H9 (cell line): ENCODE measurements around the gene MYH16. TPM values are rescaled to one million over a fixed set of nuclear protein-coding genes. Genes with fewer than 3 reads are reported as not detected.

Experiments
- DNase-seq: peaks from one replicate; pipeline ENCODE4 v3.0.0-alpha.2; 2017
- H2AFZ ChIP-seq: one replicate; pipeline ENCODE4 v1.6.1; 2013; ENCODE audit warnings: mild to moderate bottlenecking, low read length, control low read depth, moderate library complexity
- H2AK5ac ChIP-seq: 2 replicates; pipeline ENCODE4 v1.6.1; 2013; ENCODE audit warnings: low read length, control low read depth, mixed read lengths; ENCODE audit not compliant: insufficient read length
- H2BK120ac ChIP-seq: one replicate; pipeline ENCODE4 v1.6.1; 2013; ENCODE audit warnings: low read depth, mild to moderate bottlenecking, low read length, control low read depth, inconsistent platforms; ENCODE audit not compliant: poor library complexity, severe bottlenecking
- H2BK12ac ChIP-seq: 2 replicates; pipeline ENCODE4 v1.6.1; 2013; ENCODE audit warnings: low read length, control low read depth, mixed read lengths, low read depth; ENCODE audit not compliant: insufficient read length
- H2BK15ac ChIP-seq: 2 replicates; pipeline ENCODE4 v1.6.1; 2013; ENCODE audit warnings: low read depth, low read length, control low read depth
- H2BK20ac ChIP-seq: one replicate; pipeline ENCODE4 v1.6.1; 2013; ENCODE audit warnings: low read depth, mild to moderate bottlenecking, low read length, control low read depth, inconsistent platforms; ENCODE audit not compliant: poor library complexity, severe bottlenecking
- H2BK5ac ChIP-seq: 2 replicates; pipeline ENCODE4 v1.6.1; 2013; ENCODE audit warnings: low read length, control low read depth, mixed read lengths; ENCODE audit not compliant: insufficient read length
- H3K14ac ChIP-seq: 2 replicates; pipeline ENCODE4 v1.6.1; 2013; ENCODE audit warnings: low read length, control low read depth; ENCODE audit not compliant: insufficient read depth
- H3K18ac ChIP-seq: 2 replicates; pipeline ENCODE4 v1.6.1; 2013; ENCODE audit warnings: low read depth, mild to moderate bottlenecking, mixed read lengths, low read length, control low read depth; ENCODE audit not compliant: insufficient read length
- H3K23ac ChIP-seq: 2 replicates; pipeline ENCODE4 v1.6.1; 2013; ENCODE audit warnings: low read length, control low read depth, mixed read lengths, low read depth; ENCODE audit not compliant: insufficient read length
- H3K23me2 ChIP-seq: 2 replicates; pipeline ENCODE4 v1.6.1; 2013; ENCODE audit warnings: low read depth, mild to moderate bottlenecking, mixed read lengths, low read length, control low read depth; ENCODE audit not compliant: insufficient read length, poor library complexity, severe bottlenecking
- H3K27ac ChIP-seq: 2 replicates; pipeline ENCODE4 v1.5.1; 2013; ENCODE audit warnings: low read length, control low read depth, mixed read lengths, low read depth; ENCODE audit not compliant: insufficient read length
- H3K27me3 ChIP-seq: 2 replicates; pipeline ENCODE4 v1.6.1; 2013; ENCODE audit warnings: low read length, control low read depth, inconsistent platforms; ENCODE audit not compliant: insufficient read depth
- H3K4ac ChIP-seq: 2 replicates; pipeline ENCODE4 v1.6.1; 2013; ENCODE audit warnings: low read depth, mild to moderate bottlenecking, control low read depth, inconsistent platforms, low read length, moderate library complexity
- H3K4me1 ChIP-seq: 2 replicates; pipeline ENCODE4 v1.6.1; 2013; ENCODE audit warnings: low read length, control low read depth, inconsistent platforms; ENCODE audit not compliant: insufficient read depth
- H3K4me2 ChIP-seq: 2 replicates; pipeline ENCODE4 v1.6.1; 2013; ENCODE audit warnings: low read length, control low read depth, mixed read lengths; ENCODE audit not compliant: insufficient read length, insufficient read depth
- H3K56ac ChIP-seq: 2 replicates; pipeline ENCODE4 v1.6.1; 2013; ENCODE audit warnings: low read depth, mild to moderate bottlenecking, mixed read lengths, low read length, control low read depth; ENCODE audit not compliant: insufficient read length
- H3K79me1 ChIP-seq: 2 replicates; pipeline ENCODE4 v1.6.1; 2013; ENCODE audit warnings: low read depth, mild to moderate bottlenecking, moderate library complexity, low read length, control low read depth, inconsistent platforms; ENCODE audit not compliant: insufficient read depth, poor library complexity, severe bottlenecking
- H3K79me2 ChIP-seq: 2 replicates; pipeline ENCODE4 v1.6.1; 2013; ENCODE audit warnings: low read length, control low read depth, inconsistent platforms; ENCODE audit not compliant: insufficient read depth
- H3K9ac ChIP-seq: 2 replicates; pipeline ENCODE4 v1.6.1; 2013; ENCODE audit warnings: low read length, control low read depth, mixed read lengths; ENCODE audit not compliant: insufficient read length; ENCODE audit errors: extremely low read depth
- H3K9me3 ChIP-seq: one replicate; pipeline ENCODE4 v1.6.1; 2013; ENCODE audit warnings: low read depth, low read length, inconsistent platforms; ENCODE audit not compliant: control insufficient read depth
- H3T11ph ChIP-seq: one replicate; pipeline ENCODE4 v1.6.1; 2013; ENCODE audit warnings: mild to moderate bottlenecking, low read length, control low read depth, inconsistent platforms
- H4K20me1 ChIP-seq: one replicate; pipeline ENCODE4 v1.6.1; 2013; ENCODE audit not compliant: control insufficient read depth, insufficient read length, insufficient read depth
- H4K5ac ChIP-seq: 2 replicates; pipeline ENCODE4 v1.6.1; 2013; ENCODE audit warnings: low read depth, mild to moderate bottlenecking, mixed read lengths, low read length, control low read depth; ENCODE audit not compliant: insufficient read length
- H4K8ac ChIP-seq: replicated peaks from 2 replicates; pipeline ENCODE4 v1.6.1; 2013; ENCODE audit warnings: low read length, control low read depth, mixed read lengths, low read depth; ENCODE audit not compliant: insufficient read length
- H4K91ac ChIP-seq: 2 replicates; pipeline ENCODE4 v1.6.1; 2013; ENCODE audit warnings: low read depth, mild to moderate bottlenecking, moderate library complexity, mixed read lengths, low read length, control low read depth; ENCODE audit not compliant: insufficient read length
- H3K27ac Mint-ChIP-seq, 3 experiments: 2 replicates in 2 of 3; 3 replicates in 1 of 3; pipeline ENCODE4 v1.8.0; 2020 to 2021; ENCODE audit warnings: mixed read lengths in 3 of 3, mild to moderate bottlenecking in 1 of 3, moderate library complexity in 1 of 3
- H3K27me3 Mint-ChIP-seq: 2 replicates; pipeline ENCODE4 v1.8.0; 2021; ENCODE audit warnings: low read depth, mild to moderate bottlenecking, moderate library complexity, mixed read lengths
- H3K36me3 Mint-ChIP-seq, 3 experiments: 2 replicates in 2 of 3; 3 replicates in 1 of 3; pipeline ENCODE4 v1.8.0; 2020 to 2021; ENCODE audit warnings: low read depth in 3 of 3, mixed read lengths in 3 of 3; ENCODE audit not compliant: insufficient read depth in 1 of 3
- H3K4me1 Mint-ChIP-seq, 2 experiments: 2 replicates each; pipeline ENCODE4 v1.8.0; 2020; ENCODE audit warnings: mixed read lengths in 2 of 2
- H3K4me3 Mint-ChIP-seq, 2 experiments: 2 replicates in 1 of 2; 3 replicates in 1 of 2; pipeline ENCODE4 v1.8.0; 2020 to 2021; ENCODE audit warnings: mild to moderate bottlenecking in 2 of 2, mixed read lengths in 2 of 2, moderate library complexity in 1 of 2
- H3K9me3 Mint-ChIP-seq, 2 experiments: 2 replicates in 1 of 2; 3 replicates in 1 of 2; pipeline ENCODE4 v1.8.0; 2020; ENCODE audit warnings: mild to moderate bottlenecking in 2 of 2, mixed read lengths in 2 of 2, moderate library complexity in 1 of 2
- CTCF ChIP-seq: fragments of 200-600 bp; sonication (generic); conservative IDR thresholded peaks from 3 replicates; pipeline ENCODE4 v1.8.0; 2021; ENCODE audit warnings: antibody characterized with exemption, mild to moderate bottlenecking
- WGBS: extraction: QIAGEN DNeasy Blood & Tissue Kit; methylation state at CpG from one replicate; pipeline ENCODE4 v1.1.7; 2013; ENCODE audit warnings: missing lambda C conversion rate, low lambda C conversion rate, mixed read lengths; ENCODE audit not compliant: insufficient read length; ENCODE audit errors: extremely low coverage; 5-methylcytosine and 5-hydroxymethylcytosine counted together
- total RNA-seq: library from RNA; stranded (reverse); gene quantifications from 2 replicates; pipeline ENCODE4 v1.2.1, GENCODE V29; 2021

MYH16 gene
- total RNA-seq, 1 experiment from 2014 or later, result not detected

- Histone ChIP-seq H2BK12ac (no peak overlapping the region), H3K4me1 (no peaks in the 10 kb centered on the region; the same call in 1 of the 2 replicates), H4K91ac (no peak overlapping the region), H3K79me1 (no peaks in the 10 kb centered on the region), H3K56ac (no peak overlapping the region), H2BK5ac (no peak overlapping the region), H3K18ac (no peak overlapping the region), H3K4me2 (no peak overlapping the region), H3K27ac (no peak overlapping the region), H2BK20ac (no peak overlapping the region), H3K9ac (no peak overlapping the region), H4K5ac (no peak overlapping the region), H3K23ac (no peak overlapping the region), H3K9me3 (no peaks in the 10 kb centered on the region), H4K8ac (no peak overlapping the region), H2BK15ac (no peak overlapping the region), H2AFZ (no peak overlapping the region), H3K79me2 (no peaks in the 10 kb centered on the region), H3T11ph (no peak overlapping the region), H4K20me1 (no peaks in the 10 kb centered on the region), H3K14ac (no peak overlapping the region), H3K4ac (no peak overlapping the region), H2AK5ac (no peak overlapping the region), H2BK120ac (no peak overlapping the region), H3K27me3 (no peaks in the 10 kb centered on the region), H3K23me2 (no peaks in the 10 kb centered on the region)
- Mint-ChIP-seq H3K4me1 (peaks cover 6% of the 10 kb centered on the region in 2 experiments), H3K27ac (no peak overlapping the region), H3K36me3 (no peaks in the 10 kb centered on the region), H3K9me3 (no peaks in the 10 kb centered on the region), H3K4me3 (no peak overlapping the region), H3K27me3 (no peaks in the 10 kb centered on the region)
- no peak for TF ChIP-seq CTCF
- DNase-seq, result no peak
- no CpG with 5 or more reads among the region's 10 CpGs for WGBS
Observed at GRCh38 chr7:99290980-99291607, 18.5 kb downstream of the MYH16 start.
